HCT116 (cell line): ENCODE results near the gene SRF.

ENCODE experiments used
- CTCF ChIP-seq, 3 experiments: fragments of 200-600 bp in 1 of 3; sonication (generic) in 1 of 3; IDR thresholded peaks in 2 of 3; conservative IDR thresholded peaks in 1 of 3; 2 replicates each; pipeline ENCODE4 v1.5.1; 2012 to 2017; ENCODE audit warnings: low read depth in 2 of 3, low read length in 2 of 3, antibody characterized with exemption in 1 of 3, borderline replicate concordance in 1 of 3, control low read depth in 1 of 3, mild to moderate bottlenecking in 1 of 3, mixed read lengths in 1 of 3, mixed run types in 1 of 3, moderate library complexity in 1 of 3; ENCODE audit not compliant: insufficient read depth in 1 of 3
- POLR2A ChIP-seq: IDR thresholded peaks from 2 replicates; pipeline ENCODE4 v1.7.0; 2011; ENCODE audit warnings: borderline replicate concordance; ENCODE audit not compliant: insufficient read depth, insufficient read length; ENCODE audit errors: extremely low read depth
- POLR2AphosphoS5 ChIP-seq: IDR thresholded peaks from 2 replicates; pipeline ENCODE4 v1.6.1; 2011; ENCODE audit warnings: mild to moderate bottlenecking, low read depth, low read length, moderate library complexity
- ZFX ChIP-seq: fragments of 450-650 bp; IDR thresholded peaks from 2 replicates; pipeline ENCODE4 v1.6.1; 2017
- ZNF274 ChIP-seq: fragments of 200-500 bp; sonication (Bioruptor generic); IDR thresholded peaks from 2 replicates; pipeline ENCODE4 v1.6.1; 2014; ENCODE audit warnings: mild to moderate bottlenecking, low read depth, low read length, inconsistent platforms

GRCh38 chr6:43175676-43176422 lies 4.8 kb downstream of the SRF start:
- no peak for TF ChIP-seq CTCF (IDR thresholded peaks at IDR 0.05 in 2 of 3, conservative IDR thresholded peaks at IDR 0.05 in 1 of 3; ENCODE audit: borderline replicate concordance in 1 of 3, insufficient read depth in 1 of 3, low read depth in 2 of 3, low read length in 2 of 3)
- TF ChIP-seq POLR2AphosphoS5: no peak
- TF ChIP-seq ZNF274: no peak
- no peak for TF ChIP-seq ZFX
- no peak for TF ChIP-seq POLR2A
